Mesodermal cell (in vitro differentiated cells): Measurements from ENCODE around the gene DAGLB.
"Not testable (repeated sequence)": the region's sequence is repeated elsewhere in the genome, so short reads cannot be mapped to it uniquely, and the experiment has no call there.

ENCODE experiments used
- H3K27ac ChIP-seq: 2 replicates; pipeline ENCODE4 v1.7.0; 2013; ENCODE audit warnings: mild to moderate bottlenecking, low read depth, low read length, moderate library complexity; ENCODE audit not compliant: severe bottlenecking
- H3K36me3 ChIP-seq: 2 replicates; pipeline ENCODE4 v1.7.1; 2013; ENCODE audit warnings: mild to moderate bottlenecking, low read length, moderate library complexity; ENCODE audit not compliant: control insufficient read depth, insufficient read depth
- H3K4me1 ChIP-seq: one replicate; pipeline ENCODE4 v1.7.1; 2013; ENCODE audit warnings: mild to moderate bottlenecking, low read length; ENCODE audit not compliant: insufficient read depth, control insufficient read depth, poor library complexity, severe bottlenecking
- H3K4me3 ChIP-seq: 2 replicates; pipeline ENCODE4 v1.7.0; 2013; ENCODE audit warnings: low read length, control low read depth, mild to moderate bottlenecking; ENCODE audit not compliant: insufficient read depth, poor library complexity, severe bottlenecking; ENCODE audit errors: extremely low read depth
- H3K9me3 ChIP-seq: 2 replicates; pipeline ENCODE4 v1.7.1; 2013; ENCODE audit warnings: mild to moderate bottlenecking, low read length, moderate library complexity; ENCODE audit not compliant: control insufficient read depth
- WGBS, 2 experiments: methylation state at CpG; one replicate each; pipeline ENCODE4 v1.1.5; 2013; ENCODE audit warnings: missing lambda C conversion rate in 2 of 2; ENCODE audit not compliant: insufficient coverage in 2 of 2; 5-methylcytosine and 5-hydroxymethylcytosine counted together

Gene DAGLB

GRCh38 chr7:6409944-6410693, 37.6 kb downstream of the DAGLB start:
- H3K36me3 ChIP-seq: peaks cover 94% of the 10 kb centered on the region
- H3K9me3 ChIP-seq: no peaks in the 10 kb centered on the region
- 96 to 98% methylated on average over 25 to 28 of the region's 34 CpGs for WGBS, 2 experiments
- no peaks in the 10 kb centered on the region for H3K4me1 ChIP-seq
- H3K4me3 ChIP-seq: no peak overlapping the region
- H3K27ac ChIP-seq: no peak overlapping the region

GRCh38 chr7:6409091-6409490, 38.7 kb downstream of the DAGLB start:
- 97% methylated on average over 6 to 12 of the region's 14 CpGs for WGBS, 2 experiments
- Histone ChIP-seq H3K4me1 (no peaks in the 10 kb centered on the region), H3K4me3 (no peak overlapping the region), H3K27ac (no peak overlapping the region), H3K9me3 (no peaks in the 10 kb centered on the region), H3K36me3 (peaks cover 95% of the 10 kb centered on the region)

GRCh38 chr7:6407434-6407833, 40.3 kb downstream of the DAGLB start:
- WGBS, 2 experiments: 95 to 100% methylated on average over 1 to 3 of the region's 4 CpGs
- Histone ChIP-seq H3K27ac (peak overlapping the region; percentile 36), H3K4me1 (no peaks in the 10 kb centered on the region), H3K4me3 (no peak overlapping the region), H3K36me3 (peaks cover 96% of the 10 kb centered on the region), H3K9me3 (no peaks in the 10 kb centered on the region)

GRCh38 chr7:6406121-6406520, 41.6 kb downstream of the DAGLB start:
- H3K27ac ChIP-seq: no peak overlapping the region
- WGBS, 2 experiments: 96 to 98% methylated on average over 3 to 5 of the region's 5 CpGs
- peaks cover 93% of the 10 kb centered on the region for H3K36me3 ChIP-seq
- H3K4me3 ChIP-seq: no peak overlapping the region
- H3K9me3 ChIP-seq: no peaks in the 10 kb centered on the region
- no peaks in the 10 kb centered on the region for H3K4me1 ChIP-seq

GRCh38 chr7:6403907-6404306, 43.8 kb downstream of the DAGLB start:
- Histone ChIP-seq H3K4me3 (no peak overlapping the region), H3K36me3 (peaks cover 92% of the 10 kb centered on the region), H3K4me1 (peaks cover 10% of the 10 kb centered on the region), H3K9me3 (no peaks in the 10 kb centered on the region), H3K27ac (no peak overlapping the region)
- 92 to 99% methylated on average over 6 to 7 of the region's 7 CpGs for WGBS, 2 experiments

GRCh38 chr7:6402741-6403140, 45.0 kb downstream of the DAGLB start:
- H3K27ac ChIP-seq: no peak overlapping the region
- no peak overlapping the region for H3K4me3 ChIP-seq
- H3K4me1 ChIP-seq: peaks cover 16% of the 10 kb centered on the region
- peaks cover 92% of the 10 kb centered on the region for H3K36me3 ChIP-seq
- 95 to 98% methylated on average over 10 to 13 of the region's 13 CpGs for WGBS, 2 experiments
- H3K9me3 ChIP-seq: no peaks in the 10 kb centered on the region

- H3K4me3 ChIP-seq: no peak overlapping the region
- H3K27ac ChIP-seq: no peak overlapping the region
- 96 to 98% methylated on average over 9 to 11 of the region's 17 CpGs for WGBS, 2 experiments
- H3K36me3 ChIP-seq: peaks cover 87% of the 10 kb centered on the region
- peaks cover 16% of the 10 kb centered on the region for H3K4me1 ChIP-seq
- no peaks in the 10 kb centered on the region for H3K9me3 ChIP-seq
Measured at GRCh38 chr7:6402041-6402440, 45.7 kb downstream of the DAGLB start.

GRCh38 chr7:6401536-6401935, 46.2 kb downstream of the DAGLB start:
- Histone ChIP-seq H3K27ac (no peak overlapping the region), H3K4me3 (no peak overlapping the region), H3K9me3 (no peaks in the 10 kb centered on the region), H3K4me1 (peaks cover 16% of the 10 kb centered on the region), H3K36me3 (peaks cover 84% of the 10 kb centered on the region)
- WGBS, 2 experiments: 94 to 98% methylated on average over 6 of the region's 10 CpGs

GRCh38 chr7:6400243-6401105, 47.3 kb downstream of the DAGLB start:
- peak overlapping the region; percentile 12 for H3K27ac ChIP-seq
- 94 to 96% methylated on average over 16 to 17 of the region's 19 CpGs for WGBS, 2 experiments
- H3K4me1 ChIP-seq: peaks cover 22% of the 10 kb centered on the region
- H3K9me3 ChIP-seq, H3K4me3 ChIP-seq: not testable (repeated sequence)
- peaks cover 80% of the 10 kb centered on the region for H3K36me3 ChIP-seq

- Histone ChIP-seq H3K9me3 (no peaks in the 10 kb centered on the region), H3K4me3 (no peak overlapping the region), H3K4me1 (peaks cover 27% of the 10 kb centered on the region), H3K36me3 (peaks cover 76% of the 10 kb centered on the region), H3K27ac (peak overlapping the region; percentile 33)
- 100% methylated on average over 1 to 2 of the region's 8 CpGs for whole genome bisulfite sequencing, 2 experiments
Measured at GRCh38 chr7:6399351-6399750, 48.4 kb downstream of the DAGLB start.

- Histone ChIP-seq H3K9me3 (no peaks in the 10 kb centered on the region), H3K36me3 (peaks cover 76% of the 10 kb centered on the region), H3K27ac (no peak overlapping the region), H3K4me1 (peaks cover 31% of the 10 kb centered on the region), H3K4me3 (no peak overlapping the region)
- WGBS, 2 experiments: 93% methylated on average over 8 to 12 of the region's 12 CpGs
Measured at GRCh38 chr7:6398943-6399342, 48.8 kb downstream of the DAGLB start.
